Measurements from ENCODE around the gene GABRA4. TPM values are rescaled to one million over a fixed set of nuclear protein-coding genes. Genes with fewer than 3 reads are reported as not detected.

The GABRA4 gene
- total and polyA plus RNA-seq, 2 donors (not counting 1 experiment from before 2014, with no cell fraction given), result not detected

DNA sequence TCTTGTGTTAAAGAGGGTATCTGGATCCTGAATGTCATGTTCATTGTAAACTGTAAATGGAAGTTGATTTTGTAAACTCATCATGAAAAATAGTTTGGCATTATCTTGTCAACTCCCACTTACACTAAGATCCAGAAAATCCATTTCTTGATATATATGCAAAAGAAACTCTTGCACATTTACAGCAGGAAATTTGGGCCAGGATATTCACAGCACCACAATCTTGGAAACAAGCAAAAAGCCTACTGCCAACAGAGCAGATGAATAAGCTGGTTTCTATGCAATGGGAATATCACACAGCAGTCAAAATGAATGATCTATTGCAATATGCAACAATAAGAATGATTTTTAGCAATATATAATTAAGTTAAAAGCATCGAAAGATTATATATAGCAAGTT lies 8.6 kb downstream of the GABRA4 start:
- Mint-ChIP-seq H3K27ac (no peak overlapping the region), H3K4me1 (no peaks in the 10 kb centered on the region), H3K27me3 (peaks cover 7% of the 10 kb centered on the region), H3K9me3 (ENCODE audit: insufficient read depth) (no peaks in the 10 kb centered on the region), H3K4me3 (no peak overlapping the region)
- intact Hi-C loops (cut with micrococcal nuclease), result no loop called here
- no peak for TF ChIP-seq EZH2 (IDR thresholded peaks at IDR 0.05; ENCODE audit: borderline replicate concordance, insufficient read depth, low read depth, low read length, poor library complexity, severe bottlenecking)
- TF ChIP-seq, protein P1, sequence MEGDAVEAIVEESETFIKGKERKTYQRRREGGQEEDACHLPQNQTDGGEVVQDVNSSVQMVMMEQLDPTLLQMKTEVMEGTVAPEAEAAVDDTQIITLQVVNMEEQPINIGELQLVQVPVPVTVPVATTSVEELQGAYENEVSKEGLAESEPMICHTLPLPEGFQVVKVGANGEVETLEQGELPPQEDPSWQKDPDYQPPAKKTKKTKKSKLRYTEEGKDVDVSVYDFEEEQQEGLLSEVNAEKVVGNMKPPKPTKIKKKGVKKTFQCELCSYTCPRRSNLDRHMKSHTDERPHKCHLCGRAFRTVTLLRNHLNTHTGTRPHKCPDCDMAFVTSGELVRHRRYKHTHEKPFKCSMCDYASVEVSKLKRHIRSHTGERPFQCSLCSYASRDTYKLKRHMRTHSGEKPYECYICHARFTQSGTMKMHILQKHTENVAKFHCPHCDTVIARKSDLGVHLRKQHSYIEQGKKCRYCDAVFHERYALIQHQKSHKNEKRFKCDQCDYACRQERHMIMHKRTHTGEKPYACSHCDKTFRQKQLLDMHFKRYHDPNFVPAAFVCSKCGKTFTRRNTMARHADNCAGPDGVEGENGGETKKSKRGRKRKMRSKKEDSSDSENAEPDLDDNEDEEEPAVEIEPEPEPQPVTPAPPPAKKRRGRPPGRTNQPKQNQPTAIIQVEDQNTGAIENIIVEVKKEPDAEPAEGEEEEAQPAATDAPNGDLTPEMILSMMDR (IDR thresholded peaks at IDR 0.05), result no peak
- no peak overlapping the region for H2AFZ ChIP-seq (ENCODE audit: insufficient read depth, low read depth, low read length, poor library complexity, severe bottlenecking)
- ChIA-PET POLR2A (no interaction called here), CTCF (no interaction called here)
- no peak overlapping the region for H3K9ac ChIP-seq (ENCODE audit: low read length)
- WGBS (ENCODE audit: insufficient coverage), result no CpG with 5 or more reads among the region's 1 CpG
- no peaks in the 10 kb centered on the region for H3K79me2 ChIP-seq (ENCODE audit: control insufficient read depth, insufficient read depth, low read length)
- no peaks in the 10 kb centered on the region for H3K4me1 ChIP-seq (ENCODE audit: control insufficient read depth in 2 of 2, insufficient read depth in 2 of 2, low read length in 2 of 2)
- no peaks in the 10 kb centered on the region for H3K9me3 ChIP-seq (ENCODE audit: control extremely low read depth in 1 of 3, control insufficient read depth in 2 of 3, insufficient read depth in 1 of 3, low read length in 2 of 3)
- no peaks in the 10 kb centered on the region for H3K36me3 ChIP-seq (replicated peaks in 1 of 2; ENCODE audit: control extremely low read depth in 1 of 2, control insufficient read depth in 1 of 2, extremely low read depth in 1 of 2, insufficient read depth in 2 of 2, low read length in 1 of 2)
- no peak overlapping the region for H3K4me2 ChIP-seq (replicated peaks; ENCODE audit: low read depth, low read length, poor library complexity, severe bottlenecking)
- H3K27me3 ChIP-seq (replicated peaks in 1 of 4; ENCODE audit: control extremely low read depth in 1 of 4, control insufficient read depth in 3 of 4, insufficient read depth in 4 of 4, low read length in 3 of 4), result no peaks in the 10 kb centered on the region
- H4K20me1 ChIP-seq (ENCODE audit: control insufficient read depth, insufficient read depth, low read length, poor library complexity, severe bottlenecking), result no peaks in the 10 kb centered on the region
- DNase-seq, result no peak
- H3K27ac ChIP-seq (ENCODE audit: low read length in 2 of 2), result no peak overlapping the region
- H3K4me3 ChIP-seq (ENCODE audit: control extremely low read depth in 1 of 5, extremely low read depth in 1 of 5, insufficient read depth in 1 of 5, low read depth in 2 of 5, low read length in 4 of 5), result no peak overlapping the region
- ATAC-seq (ENCODE audit: low read depth), result no peak

DNA sequence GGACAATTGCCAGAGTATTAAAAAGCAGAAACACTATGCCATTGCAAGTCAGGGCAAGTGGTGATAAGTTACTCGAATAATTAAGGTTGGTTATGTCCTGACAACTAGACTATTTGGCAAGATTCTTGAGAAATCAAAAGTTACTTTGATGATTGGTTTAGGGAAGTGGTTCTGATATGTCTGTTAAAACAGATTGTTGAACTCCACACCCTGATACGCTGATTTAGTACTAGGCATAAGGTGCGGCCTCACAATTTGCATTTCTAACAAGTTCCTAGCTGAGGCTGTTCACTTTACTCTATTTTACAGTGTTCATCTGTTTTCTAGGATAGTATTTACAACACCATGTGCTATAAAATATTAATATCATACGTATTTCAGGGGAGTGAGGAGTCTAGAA lies 12.5 kb downstream of the GABRA4 start:
- ATAC-seq (ENCODE audit: low read depth) (no peak), DNase-seq (no peak)
- no peak overlapping the region for H3K4me3 Mint-ChIP-seq
- Histone ChIP-seq H3K9ac (ENCODE audit: low read length) (no peak overlapping the region), H3K4me3 (ENCODE audit: control extremely low read depth in 1 of 5, extremely low read depth in 1 of 5, insufficient read depth in 1 of 5, low read depth in 2 of 5, low read length in 4 of 5) (no peak overlapping the region), H3K27me3 (replicated peaks in 1 of 4; ENCODE audit: control extremely low read depth in 1 of 4, control insufficient read depth in 3 of 4, insufficient read depth in 4 of 4, low read length in 3 of 4) (no peaks in the 10 kb centered on the region), H3K79me2 (ENCODE audit: control insufficient read depth, insufficient read depth, low read length) (no peaks in the 10 kb centered on the region), H3K9me3 (ENCODE audit: control extremely low read depth in 1 of 3, control insufficient read depth in 2 of 3, insufficient read depth in 1 of 3, low read length in 2 of 3) (no peaks in the 10 kb centered on the region), H3K36me3 (replicated peaks in 1 of 2; ENCODE audit: control extremely low read depth in 1 of 2, control insufficient read depth in 1 of 2, extremely low read depth in 1 of 2, insufficient read depth in 2 of 2, low read length in 1 of 2) (no peaks in the 10 kb centered on the region), H2AFZ (ENCODE audit: insufficient read depth, low read depth, low read length, poor library complexity, severe bottlenecking) (no peak overlapping the region), H3K27ac (ENCODE audit: low read length in 2 of 2) (no peak overlapping the region), H4K20me1 (ENCODE audit: control insufficient read depth, insufficient read depth, low read length, poor library complexity, severe bottlenecking) (no peaks in the 10 kb centered on the region), H3K4me1 (ENCODE audit: control insufficient read depth in 2 of 2, insufficient read depth in 2 of 2, low read length in 2 of 2) (no peaks in the 10 kb centered on the region), H3K4me2 (replicated peaks; ENCODE audit: low read depth, low read length, poor library complexity, severe bottlenecking) (no peak overlapping the region)
- H3K9me3 Mint-ChIP-seq (ENCODE audit: insufficient read depth), result no peaks in the 10 kb centered on the region
- H3K27ac Mint-ChIP-seq, result no peak overlapping the region
- intact Hi-C loops (cut with micrococcal nuclease), result no loop called here
- WGBS (ENCODE audit: insufficient coverage), result no CpG with 5 or more reads among the region's 4 CpGs
- TF ChIP-seq, protein P1 (IDR thresholded peaks at IDR 0.05), result no peak
- TF ChIP-seq EZH2 (IDR thresholded peaks at IDR 0.05; ENCODE audit: borderline replicate concordance, insufficient read depth, low read depth, low read length, poor library complexity, severe bottlenecking), result no peak
- no peaks in the 10 kb centered on the region for H3K4me1 Mint-ChIP-seq
- POLR2A ChIA-PET, result no interaction called here
- H3K27me3 Mint-ChIP-seq, result peaks cover 3% of the 10 kb centered on the region
- CTCF ChIA-PET, result interaction anchor here (1.6 kb wide), 1 partner anchor 29 kb away, joined by 3 read pairs; no protein-coding TSS in a partner anchor
